Right lobe of liver (tissue), 4 donors: ENCODE data around the gene TEX38.

Experiments
- POLR2A ChIP-seq: fragments of 450-650 bp; IDR thresholded peaks from one replicate; pipeline ENCODE4 v1.6.1; 2017; ENCODE audit warnings: antibody characterized with exemption, mild to moderate bottlenecking
- TF ChIP-seq, protein P1 (sequence below), 4 donors: fragments of 200-600 bp in 3 of 4; fragments of 450-650 bp in 1 of 4; IDR thresholded peaks; one replicate each; pipeline versions ENCODE4 v1.5.1 to v1.8.0; 2016 to 2022; ENCODE audit warnings: antibody characterized with exemption in 4 of 4, mild to moderate bottlenecking in 2 of 4
- donor health status: DM: no; HTN: no; CAD: no.
- donor health status: DM: no; HTN: no; CAD: no.
- donor health status: DM: no; HTN: yes; CAD: no.

DNA sequence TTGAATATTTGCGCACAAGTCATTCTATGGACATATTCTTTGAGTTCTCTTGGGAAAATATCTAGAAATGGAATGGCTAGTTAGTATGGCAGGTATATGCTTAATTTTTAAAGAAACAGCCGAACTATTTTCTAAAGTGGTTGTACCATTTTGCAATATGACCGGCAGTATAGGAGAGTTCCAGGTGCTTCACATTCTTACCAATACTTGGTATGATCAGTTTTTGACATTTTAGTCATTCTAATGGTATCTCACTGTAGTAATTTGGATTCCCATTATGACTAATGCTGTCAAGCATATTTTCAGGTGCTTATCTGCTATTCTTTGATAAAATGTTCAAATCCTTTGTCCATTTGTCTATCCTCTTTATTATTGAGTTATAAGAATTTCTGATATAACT, 24.0 kb upstream of the TEX38 start:
- TF ChIP-seq, protein P1, sequence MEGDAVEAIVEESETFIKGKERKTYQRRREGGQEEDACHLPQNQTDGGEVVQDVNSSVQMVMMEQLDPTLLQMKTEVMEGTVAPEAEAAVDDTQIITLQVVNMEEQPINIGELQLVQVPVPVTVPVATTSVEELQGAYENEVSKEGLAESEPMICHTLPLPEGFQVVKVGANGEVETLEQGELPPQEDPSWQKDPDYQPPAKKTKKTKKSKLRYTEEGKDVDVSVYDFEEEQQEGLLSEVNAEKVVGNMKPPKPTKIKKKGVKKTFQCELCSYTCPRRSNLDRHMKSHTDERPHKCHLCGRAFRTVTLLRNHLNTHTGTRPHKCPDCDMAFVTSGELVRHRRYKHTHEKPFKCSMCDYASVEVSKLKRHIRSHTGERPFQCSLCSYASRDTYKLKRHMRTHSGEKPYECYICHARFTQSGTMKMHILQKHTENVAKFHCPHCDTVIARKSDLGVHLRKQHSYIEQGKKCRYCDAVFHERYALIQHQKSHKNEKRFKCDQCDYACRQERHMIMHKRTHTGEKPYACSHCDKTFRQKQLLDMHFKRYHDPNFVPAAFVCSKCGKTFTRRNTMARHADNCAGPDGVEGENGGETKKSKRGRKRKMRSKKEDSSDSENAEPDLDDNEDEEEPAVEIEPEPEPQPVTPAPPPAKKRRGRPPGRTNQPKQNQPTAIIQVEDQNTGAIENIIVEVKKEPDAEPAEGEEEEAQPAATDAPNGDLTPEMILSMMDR (IDR thresholded peaks at IDR 0.05) = no peak
- TF ChIP-seq POLR2A = no peak
